Liver (tissue), 9 donors: Measurements from ENCODE around the gene H1-8. TPM values are rescaled to one million over a fixed set of nuclear protein-coding genes. Genes with fewer than 3 reads are reported as not detected.

ENCODE experiments used
- DNase-seq: peaks from one replicate; pipeline ENCODE4 v3.0.0-alpha.2; 2017; ENCODE audit warnings: low spot score
- H3K27ac ChIP-seq, 2 donors: one replicate each; pipeline ENCODE4 v1.7.0; 2013; ENCODE audit warnings: inconsistent platforms in 2 of 2, low read length in 2 of 2, control low read depth in 1 of 2, low read depth in 1 of 2, mild to moderate bottlenecking in 1 of 2
- H3K27me3 ChIP-seq, 4 donors: one replicate each; pipeline versions ENCODE4 v1.6.1 to v1.7.0; 2013; ENCODE audit warnings: low read length in 3 of 4, inconsistent platforms in 1 of 4, mild to moderate bottlenecking in 1 of 4, moderate library complexity in 1 of 4; ENCODE audit not compliant: control insufficient read depth in 4 of 4, insufficient read depth in 4 of 4
- H3K36me3 ChIP-seq, 4 donors: one replicate each; pipeline versions ENCODE4 v1.6.1 to v1.7.0; 2013; ENCODE audit warnings: low read length in 3 of 4, mild to moderate bottlenecking in 3 of 4, low read depth in 1 of 4, moderate library complexity in 1 of 4; ENCODE audit not compliant: control insufficient read depth in 4 of 4, insufficient read depth in 3 of 4
- H3K4me1 ChIP-seq, 4 donors: one replicate each; pipeline versions ENCODE4 v1.6.1 to v1.7.0; 2013; ENCODE audit warnings: low read length in 3 of 4, mild to moderate bottlenecking in 3 of 4, moderate library complexity in 1 of 4; ENCODE audit not compliant: control insufficient read depth in 4 of 4, insufficient read depth in 4 of 4
- H3K4me3 ChIP-seq, 3 donors: one replicate each; pipeline versions ENCODE4 v1.6.1 to v1.7.0; 2013; ENCODE audit warnings: low read length in 3 of 3, control low read depth in 1 of 3, low read depth in 1 of 3, mild to moderate bottlenecking in 1 of 3
- H3K9ac ChIP-seq, 2 donors: one replicate each; pipeline ENCODE4 v1.7.0; 2013; ENCODE audit warnings: low read length in 2 of 2, mild to moderate bottlenecking in 2 of 2, moderate library complexity in 2 of 2, control low read depth in 1 of 2, low read depth in 1 of 2
- H3K9me3 ChIP-seq, 4 donors: one replicate each; pipeline versions ENCODE4 v1.6.1 to v1.7.0; 2013; ENCODE audit warnings: low read length in 3 of 4; ENCODE audit not compliant: control insufficient read depth in 4 of 4
- EGR1 ChIP-seq, 2 donors: IDR thresholded peaks; 2 replicates each; pipeline ENCODE4 v1.6.1; 2016 to 2018; ENCODE audit warnings: antibody characterized with exemption in 2 of 2, low read depth in 2 of 2
- FOXA2 ChIP-seq: IDR thresholded peaks from 2 replicates; pipeline ENCODE4 v1.6.1; 2016; ENCODE audit warnings: antibody characterized with exemption
- GABPA ChIP-seq, 2 donors: IDR thresholded peaks in 1 of 2; conservative IDR thresholded peaks in 1 of 2; 2 replicates each; pipeline ENCODE4 v1.6.1; 2016; ENCODE audit warnings: antibody characterized with exemption in 2 of 2, mild to moderate bottlenecking in 1 of 2, moderate library complexity in 1 of 2
- HNF4A ChIP-seq, 2 donors: conservative IDR thresholded peaks; 2 replicates each; pipeline ENCODE4 v1.6.1; 2016; ENCODE audit warnings: antibody characterized with exemption in 2 of 2, mild to moderate bottlenecking in 2 of 2
- HNF4G ChIP-seq: IDR thresholded peaks from 2 replicates; pipeline ENCODE4 v1.6.1; 2016; ENCODE audit warnings: antibody characterized with exemption
- JUND ChIP-seq, 2 donors: IDR thresholded peaks; 2 replicates each; pipeline ENCODE4 v1.6.1; 2016; ENCODE audit warnings: antibody characterized with exemption in 2 of 2
- MAX ChIP-seq: IDR thresholded peaks from 2 replicates; pipeline ENCODE4 v1.6.1; 2016; ENCODE audit warnings: antibody characterized with exemption
- NR2F2 ChIP-seq: IDR thresholded peaks from 2 replicates; pipeline ENCODE4 v1.6.1; 2016; ENCODE audit warnings: antibody characterized with exemption
- RAD21 ChIP-seq, 2 donors: IDR thresholded peaks; 2 replicates each; pipeline ENCODE4 v1.6.1; 2016; ENCODE audit warnings: antibody characterized with exemption in 2 of 2, mild to moderate bottlenecking in 2 of 2
- REST ChIP-seq: IDR thresholded peaks from 2 replicates; pipeline ENCODE4 v1.6.1; 2016; ENCODE audit warnings: antibody characterized with exemption, mild to moderate bottlenecking
- RXRA ChIP-seq, 2 donors: IDR thresholded peaks; 2 replicates each; pipeline ENCODE4 v1.6.1; 2017 to 2018; ENCODE audit warnings: antibody characterized with exemption in 2 of 2, mild to moderate bottlenecking in 1 of 2
- SP1 ChIP-seq: IDR thresholded peaks from 2 replicates; pipeline ENCODE4 v1.6.1; 2018; ENCODE audit warnings: antibody characterized with exemption, mild to moderate bottlenecking
- TAF1 ChIP-seq: conservative IDR thresholded peaks from 2 replicates; pipeline ENCODE4 v1.6.1; 2016; ENCODE audit warnings: antibody characterized with exemption, mild to moderate bottlenecking
- YY1 ChIP-seq: IDR thresholded peaks from 2 replicates; pipeline ENCODE4 v1.6.1; 2016; ENCODE audit warnings: antibody characterized with exemption, mild to moderate bottlenecking
- ZBTB33 ChIP-seq: IDR thresholded peaks from 2 replicates; pipeline ENCODE4 v1.6.1; 2016; ENCODE audit warnings: antibody characterized with exemption
- WGBS: extraction: QIAGEN DNeasy Blood & Tissue Kit; methylation state at CpG from one replicate; pipeline ENCODE4 v1.1.7; 2013; 5-methylcytosine and 5-hydroxymethylcytosine counted together
- polyA plus RNA-seq, 2 donors: library from polyadenylated mRNA; stranded (reverse) in 1 of 2; unstranded in 1 of 2; fragments of 200-250 nt in 1 of 2; fragments of >200 nt in 1 of 2; fragmentation: Nextera tagmentation in 1 of 2; extraction: Ambion mirVana in 1 of 2; gene quantifications; one replicate each; pipeline versions ENCODE4 v1.2.1 to v1.2.3, GENCODE V29; 2013 to 2015
- total RNA-seq, 2 donors: library from RNA; depleted of rRNA; stranded (reverse); fragments of >200 nt; gene quantifications; one replicate each; pipeline ENCODE4 v1.2.3, GENCODE V29; 2014
- TF ChIP-seq, protein P1 (sequence below): IDR thresholded peaks from 2 replicates; pipeline ENCODE4 v1.6.1; 2016; ENCODE audit warnings: antibody characterized with exemption
- TF ChIP-seq, protein P2 (sequence below): fragments of 150-350 bp; IDR thresholded peaks from 2 replicates; pipeline ENCODE4 v1.5.1; 2017; ENCODE audit warnings: improper control_type of control experiment, low read depth, low read length; ENCODE audit not compliant: missing input control
- donor health status: healthy.
- donor health status: healthy.
- donor health status: healthy.
- donor health status: healthy.
- donor health status: healthy.

The H1-8 gene
- total and polyA plus RNA-seq, 4 donors: not detected

DNA sequence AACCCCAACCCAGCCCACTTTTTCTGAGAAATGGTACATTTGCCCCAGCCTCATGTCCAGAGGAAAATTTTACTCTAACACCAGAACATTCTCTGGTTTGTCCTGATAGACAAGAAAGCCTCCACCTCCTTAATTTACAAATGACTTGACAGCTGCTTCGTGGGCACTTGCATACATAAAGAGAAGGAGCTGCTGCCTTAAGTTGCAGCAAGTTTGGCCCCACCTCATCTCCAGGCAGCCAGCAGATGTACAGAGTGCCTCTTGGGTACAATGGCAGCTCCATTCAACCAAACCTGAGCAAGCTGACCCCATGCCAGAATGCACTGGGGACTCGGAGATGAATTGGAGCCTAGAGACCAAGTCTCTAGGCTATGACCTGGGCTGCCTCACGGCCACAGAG lies 6.2 kb upstream of the H1-8 start:
- no peak overlapping the region for H3K4me3 ChIP-seq
- WGBS: 93% methylated on average over 3 of the region's 3 CpGs
- H3K9ac ChIP-seq: no peak overlapping the region
- H3K27me3 ChIP-seq: no peaks in the 10 kb centered on the region
- no peak overlapping the region for H3K27ac ChIP-seq
- TF ChIP-seq TAF1 (no peak), HNF4A (conservative IDR thresholded peaks at IDR 0.05) (no peak), SP1 (no peak), REST (no peak), FOXA2 (no peak), MAX (no peak), HNF4G (no peak), NR2F2 (no peak), RAD21 (IDR thresholded peaks at IDR 0.05) (no peak), YY1 (no peak)
- TF ChIP-seq, protein P1, sequence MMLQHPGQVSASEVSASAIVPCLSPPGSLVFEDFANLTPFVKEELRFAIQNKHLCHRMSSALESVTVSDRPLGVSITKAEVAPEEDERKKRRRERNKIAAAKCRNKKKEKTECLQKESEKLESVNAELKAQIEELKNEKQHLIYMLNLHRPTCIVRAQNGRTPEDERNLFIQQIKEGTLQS: no peak
- TF ChIP-seq, protein P2, sequence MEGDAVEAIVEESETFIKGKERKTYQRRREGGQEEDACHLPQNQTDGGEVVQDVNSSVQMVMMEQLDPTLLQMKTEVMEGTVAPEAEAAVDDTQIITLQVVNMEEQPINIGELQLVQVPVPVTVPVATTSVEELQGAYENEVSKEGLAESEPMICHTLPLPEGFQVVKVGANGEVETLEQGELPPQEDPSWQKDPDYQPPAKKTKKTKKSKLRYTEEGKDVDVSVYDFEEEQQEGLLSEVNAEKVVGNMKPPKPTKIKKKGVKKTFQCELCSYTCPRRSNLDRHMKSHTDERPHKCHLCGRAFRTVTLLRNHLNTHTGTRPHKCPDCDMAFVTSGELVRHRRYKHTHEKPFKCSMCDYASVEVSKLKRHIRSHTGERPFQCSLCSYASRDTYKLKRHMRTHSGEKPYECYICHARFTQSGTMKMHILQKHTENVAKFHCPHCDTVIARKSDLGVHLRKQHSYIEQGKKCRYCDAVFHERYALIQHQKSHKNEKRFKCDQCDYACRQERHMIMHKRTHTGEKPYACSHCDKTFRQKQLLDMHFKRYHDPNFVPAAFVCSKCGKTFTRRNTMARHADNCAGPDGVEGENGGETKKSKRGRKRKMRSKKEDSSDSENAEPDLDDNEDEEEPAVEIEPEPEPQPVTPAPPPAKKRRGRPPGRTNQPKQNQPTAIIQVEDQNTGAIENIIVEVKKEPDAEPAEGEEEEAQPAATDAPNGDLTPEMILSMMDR: no peak
- no peaks in the 10 kb centered on the region for H3K4me1 ChIP-seq
- H3K9me3 ChIP-seq: no peaks in the 10 kb centered on the region
- no peak for DNase-seq
- no peaks in the 10 kb centered on the region for H3K36me3 ChIP-seq

- Histone ChIP-seq H3K4me1 (no peaks in the 10 kb centered on the region), H3K36me3 (no peaks in the 10 kb centered on the region), H3K9ac (no peak overlapping the region), H3K4me3 (no peak overlapping the region), H3K27ac (no peak overlapping the region), H3K9me3 (no peaks in the 10 kb centered on the region), H3K27me3 (no peaks in the 10 kb centered on the region)
- DNase-seq: no peak
- WGBS: 91% methylated on average over 8 of the region's 8 CpGs
- TF ChIP-seq JUND (IDR thresholded peaks at IDR 0.05) (no peak), TAF1 (no peak), HNF4G (no peak), YY1 (no peak), HNF4A (conservative IDR thresholded peaks at IDR 0.05) (no peak), MAX (no peak), GABPA (IDR thresholded peaks at IDR 0.05 in 1 of 2, conservative IDR thresholded peaks at IDR 0.05 in 1 of 2) (no peak), ZBTB33 (no peak), REST (no peak), RXRA (IDR thresholded peaks at IDR 0.05) (no peak), RAD21 (IDR thresholded peaks at IDR 0.05) (no peak), EGR1 (IDR thresholded peaks at IDR 0.05; ENCODE audit: low read depth in 2 of 2) (no peak), FOXA2 (no peak)
- TF ChIP-seq, protein P2: no peak
- TF ChIP-seq, protein P1: no peak
Observed at GRCh38 chr3:129539206-129539605, 3.8 kb upstream of the H1-8 start.
